NCI-H2196 (cell line): ENCODE data around the gene GBP4.
"Not testable (repeated sequence)": the region's sequence is repeated elsewhere in the genome, so short reads cannot be mapped to it uniquely, and the experiment has no call there.

ENCODE experiments used
- DNase-seq: peaks from one replicate; lab custom pipeline; 2025; ENCODE audit not compliant: unreplicated experiment; lab: John Stamatoyannopoulos, UW

Gene GBP4, protein sequence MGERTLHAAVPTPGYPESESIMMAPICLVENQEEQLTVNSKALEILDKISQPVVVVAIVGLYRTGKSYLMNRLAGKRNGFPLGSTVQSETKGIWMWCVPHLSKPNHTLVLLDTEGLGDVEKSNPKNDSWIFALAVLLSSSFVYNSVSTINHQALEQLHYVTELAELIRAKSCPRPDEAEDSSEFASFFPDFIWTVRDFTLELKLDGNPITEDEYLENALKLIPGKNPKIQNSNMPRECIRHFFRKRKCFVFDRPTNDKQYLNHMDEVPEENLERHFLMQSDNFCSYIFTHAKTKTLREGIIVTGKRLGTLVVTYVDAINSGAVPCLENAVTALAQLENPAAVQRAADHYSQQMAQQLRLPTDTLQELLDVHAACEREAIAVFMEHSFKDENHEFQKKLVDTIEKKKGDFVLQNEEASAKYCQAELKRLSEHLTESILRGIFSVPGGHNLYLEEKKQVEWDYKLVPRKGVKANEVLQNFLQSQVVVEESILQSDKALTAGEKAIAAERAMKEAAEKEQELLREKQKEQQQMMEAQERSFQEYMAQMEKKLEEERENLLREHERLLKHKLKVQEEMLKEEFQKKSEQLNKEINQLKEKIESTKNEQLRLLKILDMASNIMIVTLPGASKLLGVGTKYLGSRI

DNA sequence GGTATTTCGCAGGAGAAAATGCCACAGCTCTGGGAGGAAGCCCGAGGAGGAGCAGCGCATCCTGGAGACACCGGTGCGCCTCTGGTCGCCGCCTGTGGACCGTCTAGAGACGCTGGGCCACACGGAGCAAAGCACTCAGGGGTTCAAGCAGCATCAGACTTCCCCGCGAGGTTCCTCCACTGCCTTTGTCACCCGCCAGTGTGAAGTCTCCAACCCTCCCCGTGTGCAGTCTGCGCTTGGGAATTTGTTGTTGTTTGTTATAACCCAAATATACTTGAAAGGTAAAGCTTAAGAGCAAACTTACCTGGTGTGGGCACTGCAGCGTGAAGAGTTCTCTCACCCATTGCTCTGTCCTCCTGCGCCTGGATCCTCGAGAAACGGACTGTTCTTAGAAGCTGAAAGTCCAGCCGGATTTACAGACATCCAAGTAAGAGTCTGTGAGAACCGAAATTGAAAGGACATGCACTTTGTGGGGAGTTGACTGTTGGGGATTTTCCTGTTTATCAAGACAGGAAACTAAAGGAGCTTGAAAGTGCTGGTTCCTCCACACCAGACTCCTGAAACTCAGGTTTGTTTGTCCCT is at the start of gene GBP4:
Gene GBP4, minus strand, starts transcription at position 452 of the 582 bp plus-strand sequence. Its CDS starts 108 bp downstream, at position 344.
- no peak for DNase-seq

DNA sequence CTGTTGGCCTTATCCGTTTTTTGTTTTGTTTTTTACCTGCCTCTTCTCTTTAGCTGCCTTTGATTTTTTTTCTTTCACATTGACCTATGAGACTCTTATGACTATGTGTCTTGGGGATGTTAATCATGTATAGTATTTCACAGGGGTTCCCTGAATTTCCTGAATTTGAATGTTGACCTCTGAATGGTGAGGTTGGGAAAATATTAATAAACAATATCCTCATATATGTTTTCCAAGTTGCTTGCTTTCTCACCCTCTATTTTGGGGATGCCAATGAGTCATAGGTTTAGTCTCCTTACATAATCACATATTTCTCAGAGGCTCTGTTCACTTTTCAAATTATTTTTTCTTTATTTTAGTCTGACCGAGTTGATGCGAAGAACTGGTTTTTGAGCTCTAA is 44.3 kb upstream of the GBP4 start:
- no peak for DNase-seq

DNA sequence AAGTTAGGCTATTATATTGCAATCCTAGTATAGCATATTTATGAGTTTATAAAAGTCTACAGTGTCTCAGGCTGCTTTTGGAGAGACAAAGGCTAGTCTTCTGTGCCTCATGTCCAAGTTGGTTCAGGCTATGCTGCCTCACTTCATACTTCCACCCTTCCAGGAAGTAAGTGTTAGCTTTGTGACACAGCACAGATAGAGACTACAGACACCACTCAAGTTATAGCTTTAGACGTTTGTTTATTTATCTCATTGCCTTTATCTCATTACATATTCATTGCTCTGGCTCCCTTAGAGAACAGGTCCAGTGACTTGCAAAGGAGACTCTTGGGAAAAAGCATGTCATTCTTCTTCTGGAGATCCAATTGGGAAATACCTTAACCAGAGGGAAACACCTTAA is 22.6 kb upstream of the GBP4 start:
- DNase-seq: no peak

DNA sequence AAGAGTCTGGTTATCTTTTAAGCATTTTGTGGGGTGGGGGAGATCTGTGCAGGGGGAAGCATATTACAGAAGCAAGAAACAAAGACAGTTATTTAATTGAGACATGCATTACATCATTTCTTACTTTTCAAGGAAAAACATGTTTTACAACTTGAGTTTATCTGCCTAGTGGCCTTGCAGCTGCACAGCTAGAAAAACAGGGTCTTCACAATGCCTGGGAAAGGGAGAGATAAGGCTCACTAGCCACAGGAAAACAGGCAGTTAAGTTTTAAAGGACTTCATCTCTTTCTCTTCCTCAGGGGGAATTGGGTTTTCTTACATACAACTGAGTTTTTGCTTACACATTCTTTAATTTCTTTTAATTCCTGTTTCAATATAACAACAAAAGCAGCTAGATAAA is 21.1 kb upstream of the GBP4 start:
- not testable (repeated sequence) for DNase-seq

DNA sequence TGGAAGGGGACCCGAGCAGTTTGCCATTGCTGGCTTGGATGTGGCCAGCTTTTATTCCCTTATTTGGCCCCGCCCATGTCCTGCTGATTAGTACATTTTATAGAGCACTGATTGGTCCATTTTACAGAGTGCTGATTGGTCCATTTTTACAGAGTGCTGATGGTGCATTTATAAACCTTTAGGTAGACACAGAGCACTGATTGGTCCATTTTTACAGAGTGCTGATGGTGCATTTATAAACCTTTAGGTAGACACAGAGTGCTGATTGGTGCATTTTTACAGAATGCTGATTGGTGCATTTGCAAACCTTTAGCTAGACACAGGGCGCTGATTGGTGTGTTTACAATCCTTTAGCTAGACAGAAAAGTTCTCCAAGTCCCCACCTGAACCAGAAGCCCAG is 20.2 kb upstream of the GBP4 start:
- not testable (repeated sequence) for DNase-seq

DNA sequence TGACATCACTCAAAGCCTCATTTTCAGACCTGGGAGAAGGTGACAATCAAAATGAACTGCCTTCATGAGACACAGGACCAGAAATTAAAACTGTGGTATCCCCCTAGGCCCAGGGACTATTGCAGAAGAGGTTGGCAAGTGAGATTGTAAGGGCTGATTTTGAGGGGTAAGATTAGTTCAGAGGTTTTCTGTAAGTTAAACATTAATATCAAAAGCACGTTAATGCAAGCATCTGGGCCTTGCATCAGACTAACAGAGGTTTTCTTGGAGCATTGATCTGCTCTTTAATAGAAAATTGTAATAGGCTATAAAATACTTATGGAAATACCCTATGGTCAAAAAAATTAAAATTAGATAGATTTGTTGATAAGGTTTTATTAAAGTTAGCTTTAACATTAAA is 14.6 kb upstream of the GBP4 start:
- DNase-seq: no peak

DNA sequence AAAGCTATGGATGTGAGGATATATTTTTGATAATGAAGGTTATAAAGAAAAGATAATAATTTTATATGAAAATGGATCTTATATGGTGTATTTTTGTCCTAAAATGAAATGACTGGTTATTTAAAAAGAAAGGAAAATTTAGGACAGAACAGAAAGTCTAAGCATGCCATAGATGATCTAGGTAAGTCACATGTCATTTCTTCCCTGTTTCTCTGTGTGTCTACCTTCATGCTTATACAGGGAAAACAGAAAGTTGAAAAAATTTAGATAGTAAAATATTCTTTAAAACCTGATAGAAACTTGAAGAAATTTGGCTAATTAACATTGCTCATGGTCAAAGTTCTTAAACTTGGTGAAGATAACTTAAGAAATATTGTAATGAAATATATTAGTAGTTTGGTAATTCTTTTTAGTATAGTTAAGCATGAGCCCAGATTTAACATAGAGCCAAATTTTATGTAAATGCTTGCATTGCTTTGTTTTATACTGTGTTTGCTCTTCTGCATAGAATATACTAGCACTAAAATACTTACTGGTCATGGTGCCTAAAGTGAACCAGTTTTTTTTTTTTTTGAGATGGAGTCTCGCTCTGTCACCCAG is 12.4 kb upstream of the GBP4 start:
- DNase-seq: no peak

DNA sequence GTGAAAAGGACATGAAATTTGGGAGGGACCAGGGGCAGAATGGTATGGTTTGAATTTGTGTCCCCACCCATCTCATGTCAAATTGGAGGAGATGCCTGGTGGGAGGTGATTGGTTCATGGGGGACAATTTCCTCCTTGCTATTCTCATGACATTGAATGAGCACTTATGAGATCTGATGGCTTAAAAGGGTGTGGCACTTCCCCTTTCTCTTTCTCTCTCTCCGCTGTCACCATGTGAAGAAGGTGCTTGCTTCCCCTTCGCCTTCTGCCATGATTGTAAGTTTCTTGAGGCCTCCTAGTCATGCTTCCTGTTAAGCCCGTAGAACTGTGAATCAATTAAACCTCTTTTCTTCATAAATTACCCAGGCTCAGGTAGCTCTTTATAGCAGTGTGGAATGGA is 7.6 kb upstream of the GBP4 start:
- no peak for DNase-seq

DNA sequence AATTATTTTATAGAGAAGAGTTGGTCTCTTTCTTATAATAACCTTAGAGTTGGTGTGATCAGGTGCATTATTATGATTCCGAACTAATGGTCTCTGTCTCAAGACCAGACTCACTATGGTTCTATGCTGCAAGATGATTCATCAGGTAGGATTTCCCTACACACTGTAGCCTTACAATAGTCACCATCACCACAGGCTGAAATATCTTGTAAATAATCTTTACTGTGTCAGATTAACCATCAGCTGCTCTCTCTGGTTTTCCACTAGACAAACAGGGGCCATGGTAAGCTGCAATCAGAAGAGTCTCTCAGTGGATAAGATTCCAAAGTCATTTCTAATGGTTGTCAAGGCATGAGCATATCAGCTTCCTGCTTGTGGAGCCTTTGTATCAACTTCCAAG is 4.4 kb upstream of the GBP4 start:
- no peak for DNase-seq

DNA sequence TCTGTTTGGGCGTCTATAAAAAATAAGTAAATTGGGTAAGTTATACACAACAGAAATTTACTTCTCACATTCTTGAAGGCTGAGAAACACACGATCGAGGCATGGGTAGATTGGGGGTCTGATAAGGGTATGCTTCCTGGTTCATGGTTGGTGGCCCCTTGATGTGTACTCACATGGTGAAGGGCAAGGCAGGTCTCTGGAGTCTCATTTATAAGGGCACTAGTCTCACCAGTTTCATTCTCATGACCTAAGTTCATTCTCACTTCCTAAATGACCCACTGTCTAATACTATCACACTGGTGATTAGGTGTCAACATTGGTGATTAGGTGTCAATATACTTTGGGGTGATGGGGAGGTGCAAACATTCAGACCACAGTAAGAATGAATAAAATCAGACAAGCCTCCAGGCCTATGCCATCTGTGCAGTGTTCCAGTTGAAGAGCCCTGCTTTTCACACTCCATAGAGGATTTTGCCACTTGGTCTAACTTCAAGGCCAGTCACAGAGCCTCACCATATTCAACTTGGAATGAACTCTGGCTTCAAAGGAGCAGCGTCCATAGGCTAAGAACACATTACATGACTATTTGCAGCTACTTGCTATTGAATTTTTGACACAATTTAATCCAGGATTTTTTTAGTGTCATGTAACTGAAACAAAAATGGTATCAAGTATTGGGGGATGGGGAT is 2.5 kb upstream of the GBP4 start:
- DNase-seq: no peak

DNA sequence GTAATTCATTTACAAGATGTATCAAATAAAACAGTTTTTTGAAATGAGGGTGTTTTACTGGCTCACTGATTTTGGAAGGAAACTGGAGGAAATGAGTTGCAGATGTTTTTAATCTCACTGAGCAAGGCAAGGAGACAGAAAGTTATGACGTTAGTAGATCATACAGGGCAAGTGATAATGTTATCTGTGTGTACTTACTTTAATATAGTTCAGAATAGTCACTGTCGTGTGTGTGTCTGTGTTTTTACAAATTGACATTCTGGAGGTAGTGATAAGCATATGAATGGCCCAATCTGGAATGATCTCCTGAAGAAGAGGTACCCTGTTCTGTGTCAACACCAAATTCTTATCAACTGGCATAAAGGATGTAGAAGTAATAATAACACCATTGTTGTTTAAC is 1.9 kb upstream of the GBP4 start:
- DNase-seq: no peak

DNA sequence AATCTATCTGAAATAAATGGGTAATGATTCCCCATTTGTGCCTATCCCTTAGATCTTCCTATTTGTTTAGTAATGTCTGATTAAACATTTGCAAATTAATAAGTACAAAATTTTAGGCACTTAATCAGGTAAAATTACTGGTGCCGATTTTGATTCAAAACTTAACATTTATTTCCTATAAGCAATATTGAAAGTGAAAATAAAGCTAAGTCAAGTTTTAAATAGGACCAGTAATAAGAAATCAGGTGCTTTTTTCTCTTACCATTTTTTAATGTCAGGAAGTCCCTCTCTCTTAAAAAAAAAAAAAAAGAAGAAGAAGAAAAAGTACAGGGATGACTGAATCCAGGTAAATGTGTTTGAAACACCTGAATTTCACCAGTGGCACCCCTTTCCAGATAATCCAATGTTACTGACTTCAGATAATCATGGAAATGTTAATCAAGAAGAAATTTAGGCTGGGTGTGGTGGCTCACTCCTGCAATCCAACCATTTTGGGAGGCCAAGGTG is 836 bp upstream of the GBP4 start:
- no peak for DNase-seq

DNA sequence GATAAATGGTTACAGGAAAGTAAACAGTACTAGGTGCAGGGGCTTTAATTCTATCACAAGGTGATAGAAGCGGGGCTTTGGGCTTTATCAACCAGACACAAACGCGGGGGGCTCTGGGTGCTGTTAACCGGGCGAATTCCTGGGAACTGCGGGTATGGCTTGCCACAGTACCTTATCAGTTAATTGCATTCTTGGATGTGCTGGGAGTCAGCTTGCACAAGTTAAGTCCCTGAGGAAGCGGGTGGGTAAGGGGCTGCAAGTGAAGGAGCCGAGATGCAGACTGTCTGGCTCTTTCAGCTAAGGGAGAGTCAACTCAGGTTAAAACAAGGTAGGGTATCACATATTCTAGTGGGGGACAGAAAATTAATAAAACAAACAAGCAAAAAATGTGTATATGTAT is 661 bp downstream of the GBP4 start:
- DNase-seq: no peak

DNA sequence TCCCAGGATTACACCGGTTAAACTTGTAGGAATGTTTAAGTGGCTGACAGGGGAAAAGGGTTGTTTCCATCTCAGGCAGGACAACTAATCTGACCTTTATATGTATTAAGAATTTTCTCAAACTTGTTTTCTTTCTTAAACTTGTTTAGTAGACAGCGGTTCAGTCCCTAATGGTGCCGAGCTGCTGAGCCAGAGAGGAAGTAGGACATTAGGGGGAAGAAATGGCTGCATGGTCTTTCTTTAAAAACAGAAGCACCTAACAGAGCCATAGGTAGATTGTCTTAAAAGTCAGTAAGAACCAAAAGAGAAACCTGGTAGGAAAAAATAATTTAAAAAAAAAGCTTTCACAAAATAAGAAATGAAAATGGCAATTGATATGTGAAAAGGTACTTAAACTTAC is 3.3 kb downstream of the GBP4 start:
- DNase-seq: no peak

DNA sequence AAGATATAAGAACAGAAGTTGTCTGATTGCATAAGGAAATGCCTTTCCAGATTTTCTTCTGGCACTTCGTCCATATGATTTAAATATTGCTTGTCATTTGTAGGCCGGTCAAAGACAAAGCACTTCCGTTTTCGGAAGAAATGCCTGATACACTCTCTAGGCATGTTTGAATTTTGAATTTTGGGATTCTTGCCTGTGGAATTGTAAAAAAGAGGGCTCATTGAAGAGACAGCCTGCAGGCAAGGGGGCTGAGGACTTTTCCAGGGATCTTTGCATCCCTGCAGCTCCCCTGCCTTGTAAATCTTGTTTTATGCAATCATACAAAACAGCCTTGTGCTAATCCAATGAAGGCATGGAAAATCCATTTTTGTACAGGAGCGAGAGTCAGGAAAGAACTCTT is 7.4 kb downstream of the GBP4 start:
- DNase-seq: no peak

DNA sequence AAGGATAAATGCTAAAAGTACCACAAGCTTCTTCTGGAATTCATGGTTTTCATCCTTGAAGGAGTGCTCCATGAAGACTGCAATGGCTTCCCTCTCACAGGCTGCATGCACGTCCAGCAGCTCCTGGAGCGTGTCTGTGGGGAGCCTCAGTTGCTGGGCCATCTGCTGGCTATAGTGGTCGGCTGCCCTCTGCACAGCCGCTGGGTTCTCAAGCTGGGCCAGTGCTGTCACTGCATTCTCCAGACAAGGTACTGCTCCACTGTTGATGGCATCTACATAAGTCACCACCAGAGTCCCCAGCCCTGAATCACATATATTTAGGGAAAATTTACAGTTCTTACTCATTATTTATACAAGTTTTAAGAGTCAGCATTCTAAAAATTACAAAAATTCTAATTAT is 8.7 kb downstream of the GBP4 start:
- DNase-seq: no peak

DNA sequence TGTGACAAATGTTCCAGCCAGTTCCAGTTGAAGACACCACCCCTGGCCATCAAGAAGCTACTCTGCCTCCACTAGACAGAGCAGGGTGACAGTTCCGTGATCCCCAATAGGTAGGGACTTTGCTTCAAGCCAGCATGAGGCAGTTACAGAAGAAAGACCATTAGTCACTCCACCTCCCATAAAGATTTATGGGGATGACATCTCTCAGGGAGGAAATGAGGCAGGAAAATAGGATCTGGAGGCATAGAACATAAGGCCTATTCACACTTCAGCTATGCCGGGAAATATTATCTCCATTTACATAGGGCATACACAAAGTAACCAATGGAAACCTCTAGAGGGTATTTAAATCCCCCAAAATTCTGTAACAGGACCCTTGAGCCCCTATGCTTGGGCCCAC is 19.4 kb downstream of the GBP4 start:
- DNase-seq: no peak

DNA sequence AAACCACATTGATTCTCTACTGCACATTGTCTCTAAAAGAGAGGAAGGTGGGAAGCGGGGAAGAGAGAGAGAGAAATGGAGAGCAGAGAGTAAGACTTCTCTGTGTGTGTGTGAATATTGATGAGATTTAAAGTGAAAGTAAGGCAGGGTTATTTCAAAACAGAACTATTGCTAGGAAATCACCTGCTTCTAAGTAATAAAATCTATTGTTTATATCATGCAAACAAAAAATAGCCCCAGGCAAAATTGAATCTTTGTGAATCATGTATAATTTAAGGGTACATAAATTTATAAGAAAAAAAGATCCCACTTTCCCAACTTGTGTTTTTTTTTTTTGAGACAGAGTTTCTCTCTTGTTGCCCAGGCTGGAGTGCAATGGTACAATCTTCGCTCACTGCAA is 21.8 kb downstream of the GBP4 start:
- no peak for DNase-seq

DNA sequence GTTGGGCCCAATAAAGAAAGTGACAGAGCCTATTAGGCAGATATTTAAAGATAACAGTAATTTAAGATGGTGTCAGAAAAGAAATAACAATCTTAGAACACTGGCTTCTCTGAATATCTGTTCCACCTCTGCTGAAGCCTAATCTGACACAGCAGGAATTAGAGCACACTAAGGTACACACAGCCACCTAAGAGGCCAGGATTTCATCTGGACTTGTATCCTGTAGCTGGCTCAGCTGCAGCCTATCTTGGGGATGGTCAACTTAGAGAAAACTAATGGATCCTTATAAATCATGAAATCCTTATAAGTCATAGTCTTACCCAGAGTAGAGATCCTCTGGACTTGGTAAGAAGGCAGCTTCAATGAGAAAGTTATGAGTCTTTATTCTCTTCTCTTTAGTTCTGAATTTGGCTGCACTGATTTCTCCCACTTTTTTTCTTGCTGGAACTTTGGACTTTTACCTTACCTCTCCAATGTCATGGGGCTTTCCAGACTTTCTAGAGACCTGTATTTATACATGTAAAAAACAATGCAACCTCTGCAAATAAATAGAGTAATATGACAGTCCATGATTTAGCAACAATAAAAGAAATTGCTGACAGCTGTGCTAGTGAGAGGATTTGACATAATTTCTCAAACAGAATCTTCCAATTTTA is 23.0 kb downstream of the GBP4 start, which contains the start of gene GBP7:
Gene GBP7, minus strand, starts transcription at position 403 of the 656 bp plus-strand sequence. CDS start 4,068 bp downstream, outside the sequence.
- DNase-seq: no peak

DNA sequence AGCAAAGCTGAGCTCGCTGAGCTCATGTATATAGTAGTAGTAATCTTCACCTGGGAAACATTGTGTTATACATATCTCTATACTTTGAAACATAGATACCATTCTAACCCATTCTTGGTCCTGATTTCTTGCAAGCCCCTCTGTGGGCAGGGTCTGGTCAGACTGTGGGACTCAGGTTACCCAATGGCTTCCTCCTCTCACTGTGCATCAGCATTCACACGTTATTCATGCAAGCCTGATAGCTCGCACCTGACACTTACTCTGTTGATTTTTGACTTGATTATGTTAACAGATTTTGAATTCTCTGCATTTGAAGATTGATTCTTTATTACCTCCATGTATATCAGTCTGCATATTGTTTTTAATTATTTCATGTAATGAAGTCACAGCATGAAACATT is 24.3 kb downstream of the GBP4 start:
- DNase-seq: no peak
